Heart right ventricle (tissue), 16 donors: ENCODE results near the gene LEP. TPM values are rescaled to one million over a fixed set of nuclear protein-coding genes. Genes with fewer than 3 reads are reported as not detected.

Source experiments
- ATAC-seq, 8 donors: fragments of 200-7000 bp; cut with Tn5 transposase; one replicate each; pipeline ENCODE4 v1.9.1; 2020; ENCODE audit warnings: mild to moderate bottlenecking in 8 of 8, moderate library complexity in 8 of 8, moderate number of reproducible peaks in 1 of 8
- DNase-seq, 2 donors: peaks; one replicate each; pipeline ENCODE4 v3.0.0-alpha.2; 2020
- H3K27ac ChIP-seq, 10 donors: fragments of 200-600 bp; sonication (generic) in 2 of 10; one replicate each; pipeline versions ENCODE4 v1.5.0 to v1.8.0; 2020 to 2022; ENCODE audit warnings: mild to moderate bottlenecking in 3 of 10
- H3K27me3 ChIP-seq, 7 donors: fragments of 200-600 bp; one replicate each; pipeline ENCODE4 v1.8.0; 2021 to 2022; ENCODE audit warnings: mild to moderate bottlenecking in 2 of 7
- H3K36me3 ChIP-seq, 9 donors: fragments of 200-600 bp; sonication (generic) in 1 of 9; one replicate each; pipeline versions ENCODE4 v1.5.0 to v1.8.0; 2020 to 2022; ENCODE audit warnings: mild to moderate bottlenecking in 2 of 9
- H3K4me1 ChIP-seq, 9 donors: fragments of 200-600 bp; sonication (generic) in 1 of 9; one replicate each; pipeline versions ENCODE4 v1.5.0 to v1.8.0; 2020 to 2022; ENCODE audit warnings: mild to moderate bottlenecking in 4 of 9
- H3K4me3 ChIP-seq, 10 donors: fragments of 200-600 bp; sonication (generic) in 2 of 10; one replicate each; pipeline versions ENCODE4 v1.5.0 to v1.8.0; 2020 to 2022; ENCODE audit warnings: mild to moderate bottlenecking in 7 of 10, moderate library complexity in 2 of 10
- H3K9me3 ChIP-seq, 11 donors: fragments of 200-600 bp in 10 of 11; sonication (generic) in 2 of 11; one replicate each; pipeline versions ENCODE4 v1.5.0 to v1.8.0; 2013 to 2022; ENCODE audit warnings: mild to moderate bottlenecking in 2 of 11, control low read depth in 1 of 11, moderate library complexity in 1 of 11
- WGBS, 2 donors: extraction: QIAGEN DNeasy Blood & Tissue Kit; methylation state at CpG; one replicate each; pipeline ENCODE4 v1.1.7; 2013; ENCODE audit warnings: inconsistent platforms in 1 of 2; 5-methylcytosine and 5-hydroxymethylcytosine counted together
- intact Hi-C, 10 donors: fragments of 100-400 bp; cut with DNase I; formaldehyde crosslinking; loops; one replicate each; pipeline versions ENCODE4 v1.11.1 to v1.14.2; 2022
- polyA plus RNA-seq, 2 donors: library from polyadenylated mRNA; stranded (reverse); fragments of 200-250 nt; gene quantifications; one replicate each; pipeline ENCODE4 v1.2.3, GENCODE V29; 2013
- total RNA-seq, 10 donors: library from RNA; stranded (reverse); fragmentation: NEBNext Ultra II Directional in 3 of 10; extraction: Animal tissue kit (Norgen Biotek cat#: 25700) in 3 of 10; gene quantifications; one replicate each; pipeline versions ENCODE4 v1.2.1 to v1.2.4, GENCODE V29; 2021 to 2023
- TF ChIP-seq, protein P1 (sequence below), 9 donors: fragments of 200-600 bp; sonication (generic) in 2 of 9; IDR thresholded peaks; one replicate each; pipeline versions ENCODE4 v1.5.0 to v1.8.0; 2021 to 2022; ENCODE audit warnings: antibody characterized with exemption in 9 of 9, mild to moderate bottlenecking in 5 of 9, moderate library complexity in 1 of 9
- donor health status: Arrhythmogenic right ventricular cardiomyopathy.
- donor health status: ischemic (EF 13 %, LVEDD 7.1; RV severe dilation, severe dysfunction).
- donor health status: healthy with polysubstance abuse.
- donor health status: DM: no; HTN: yes; CAD: no.
- donor health status: DM: no; HTN: no; CAD: no.
- donor health status: ischemic (EF 25% LVEDD 6.9; RV normal size, moderate dysfunction).
- donor health status: ischemic (EF 25% LVEDD 5.7; RV mildly dilated, moderate dysfunction).
- donor health status: healthy.
- donor health status: DM: yes; HTN: yes; CAD: no.
- donor health status: Ischemic cardiomyopathy.
- donor health status: ischemic (EF 35%, LVEDD 5.7; RV mildly dilated, moderate dysfunction).
- donor health status: nonischemic (EF 11% LVEDD 7.7; RV severe dilation, severe dysfunction).
- donor health status: DM: yes; HTN: yes; CAD: no.
- donor health status: PGD.
- donor health status: ischemic (EF 29% LVEDD 5.4; RV normal size, mild dysfunction).
- donor health status: nonischemic (EF 23%, LVEDD 6.1; RV moderate dilation, normal function).

LEP gene
- total and polyA plus RNA-seq, 12 donors, result 0.10 to 5.0 (median 0.52) TPM; not detected in 2

DNA sequence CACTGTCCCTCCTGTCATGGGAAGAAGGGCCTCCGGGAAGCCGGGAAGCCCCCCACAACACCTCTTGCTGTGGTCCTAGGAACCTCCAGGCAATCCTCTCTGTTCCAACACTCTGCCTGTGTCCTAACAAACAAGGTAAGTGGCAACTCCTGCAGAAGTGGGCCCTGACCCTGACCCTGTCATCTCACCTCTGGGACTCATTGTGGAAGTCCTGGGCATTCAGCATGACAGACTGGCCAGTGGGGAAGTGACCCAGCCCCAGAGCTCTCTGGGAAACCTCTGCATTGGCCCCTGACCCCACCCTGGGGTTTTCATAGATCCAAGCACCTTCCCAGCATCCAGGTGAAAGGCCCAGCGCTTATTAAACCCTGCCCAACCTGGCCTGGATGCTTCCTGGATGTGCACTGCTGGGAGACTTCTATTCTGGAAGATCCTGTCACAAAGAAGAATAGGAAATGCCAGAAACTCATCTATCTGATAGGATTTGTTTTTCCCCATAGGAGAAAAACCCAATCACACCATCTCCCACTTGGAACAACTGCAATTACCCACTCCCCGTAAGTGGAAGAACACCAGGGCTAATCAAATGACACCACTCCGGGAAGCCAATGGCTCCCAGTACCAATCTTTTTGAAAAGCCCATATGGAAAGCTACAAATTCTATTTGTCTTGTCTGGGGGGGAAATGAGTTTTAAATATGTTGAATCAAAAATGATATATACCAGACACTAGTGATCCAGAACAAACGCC, 24.3 kb downstream of the LEP start:
- H3K36me3 ChIP-seq, result no peaks in the 10 kb centered on the region
- peaks cover 2 to 14% (median 9%) of the 10 kb centered on the region in 9 donors for H3K4me1 ChIP-seq
- H3K27ac ChIP-seq, result no peak overlapping the region
- H3K27me3 ChIP-seq, result peaks cover 0 to 57% (median 33%) of the 10 kb centered on the region in 7 donors
- intact Hi-C loops, result no loop called here
- ATAC-seq (no peak), DNase-seq (no peak)
- TF ChIP-seq, protein P1, sequence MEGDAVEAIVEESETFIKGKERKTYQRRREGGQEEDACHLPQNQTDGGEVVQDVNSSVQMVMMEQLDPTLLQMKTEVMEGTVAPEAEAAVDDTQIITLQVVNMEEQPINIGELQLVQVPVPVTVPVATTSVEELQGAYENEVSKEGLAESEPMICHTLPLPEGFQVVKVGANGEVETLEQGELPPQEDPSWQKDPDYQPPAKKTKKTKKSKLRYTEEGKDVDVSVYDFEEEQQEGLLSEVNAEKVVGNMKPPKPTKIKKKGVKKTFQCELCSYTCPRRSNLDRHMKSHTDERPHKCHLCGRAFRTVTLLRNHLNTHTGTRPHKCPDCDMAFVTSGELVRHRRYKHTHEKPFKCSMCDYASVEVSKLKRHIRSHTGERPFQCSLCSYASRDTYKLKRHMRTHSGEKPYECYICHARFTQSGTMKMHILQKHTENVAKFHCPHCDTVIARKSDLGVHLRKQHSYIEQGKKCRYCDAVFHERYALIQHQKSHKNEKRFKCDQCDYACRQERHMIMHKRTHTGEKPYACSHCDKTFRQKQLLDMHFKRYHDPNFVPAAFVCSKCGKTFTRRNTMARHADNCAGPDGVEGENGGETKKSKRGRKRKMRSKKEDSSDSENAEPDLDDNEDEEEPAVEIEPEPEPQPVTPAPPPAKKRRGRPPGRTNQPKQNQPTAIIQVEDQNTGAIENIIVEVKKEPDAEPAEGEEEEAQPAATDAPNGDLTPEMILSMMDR (IDR thresholded peaks at IDR 0.05), result no peak
- 91 to 93% methylated on average over 6 of the region's 6 CpGs for WGBS, 2 donors
- no peaks in the 10 kb centered on the region for H3K9me3 ChIP-seq
- H3K4me3 ChIP-seq, result no peak overlapping the region

DNA sequence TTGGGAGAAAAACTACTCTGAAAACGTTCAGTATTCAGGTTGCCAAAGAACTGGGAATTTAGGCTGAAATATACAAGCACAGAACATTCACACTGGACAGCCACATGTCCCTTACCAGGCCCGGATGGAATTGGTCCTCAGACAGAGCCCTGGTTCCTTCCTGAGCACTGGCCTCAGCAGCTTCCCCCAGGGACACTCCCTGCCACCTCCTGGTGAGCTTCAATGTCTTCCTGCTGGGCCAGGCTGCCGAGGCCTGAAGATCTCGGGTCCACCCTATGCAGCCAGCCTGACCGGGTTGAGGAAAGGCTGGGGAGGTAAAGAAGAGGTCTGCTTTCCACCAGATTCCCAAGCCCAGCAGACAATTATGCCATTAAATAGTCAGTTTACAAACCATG, 24.8 kb downstream of the LEP start:
- ATAC-seq (no peak), DNase-seq (no peak)
- intact Hi-C loops, result no loop called here
- H3K27ac ChIP-seq, result no peak overlapping the region
- peaks cover 0 to 63% (median 38%) of the 10 kb centered on the region in 7 donors for H3K27me3 ChIP-seq
- H3K36me3 ChIP-seq, result no peaks in the 10 kb centered on the region
- WGBS, 2 donors, result 35 to 44% methylated on average over 5 of the region's 5 CpGs
- H3K9me3 ChIP-seq, result no peaks in the 10 kb centered on the region
- peaks cover 2 to 18% (median 12%) of the 10 kb centered on the region in 9 donors for H3K4me1 ChIP-seq
- no peak overlapping the region for H3K4me3 ChIP-seq
- TF ChIP-seq, protein P1 (IDR thresholded peaks at IDR 0.05), result no peak

- no peaks in the 10 kb centered on the region for H3K36me3 ChIP-seq
- H3K4me3 ChIP-seq, result peak overlapping the region in 2 of 10 donors; percentile 16 to 19
- DNase-seq (no peak), ATAC-seq (peak in 1 of 8 donors; percentile 13)
- peaks cover 5 to 24% (median 18%) of the 10 kb centered on the region in 9 donors for H3K4me1 ChIP-seq
- H3K27ac ChIP-seq, result no peak overlapping the region
- no peaks in the 10 kb centered on the region for H3K9me3 ChIP-seq
- H3K27me3 ChIP-seq, result peaks cover 0 to 67% (median 44%) of the 10 kb centered on the region in 7 donors
- intact Hi-C loops, result no loop called here
- TF ChIP-seq, protein P1 (IDR thresholded peaks at IDR 0.05), result no peak
- 81 to 83% methylated on average over 1 of the region's 1 CpG for WGBS, 2 donors
Observed at GRCh38 chr7:128266529-128266882, 25.4 kb downstream of the LEP start.

GRCh38 chr7:128266883-128267594, 26.0 kb downstream of the LEP start:
- Histone ChIP-seq H3K4me3 (peak overlapping the region in 5 of 10 donors; percentile 6 to 29 (median 19)), H3K9me3 (no peaks in the 10 kb centered on the region), H3K4me1 (peaks cover 5 to 30% (median 23%) of the 10 kb centered on the region in 9 donors), H3K27ac (no peak overlapping the region), H3K36me3 (no peaks in the 10 kb centered on the region), H3K27me3 (peaks cover 5 to 69% (median 49%) of the 10 kb centered on the region in 7 donors)
- DNase-seq, result peak; percentile 16 to 52
- intact Hi-C loops, result no loop called here
- TF ChIP-seq, protein P1 (IDR thresholded peaks at IDR 0.05), result no peak
- 8 to 10% methylated on average over 16 of the region's 16 CpGs for WGBS, 2 donors
- ATAC-seq, result peak; percentile 30 to 69 (median 58)
